DMS153 treated with DMSO at 0.1 percent for 48 hours (cell line): ENCODE data around the gene SBK1.

ENCODE experiments used
- DNase-seq: peaks from one replicate; lab custom pipeline; 2025; ENCODE audit not compliant: unreplicated experiment; lab: John Stamatoyannopoulos, UW

The SBK1 gene

GRCh38 chr16:28280881-28281836 is 11.2 kb upstream of the SBK1 start:
- no peak for DNase-seq

- DNase-seq = no peak
Observed at GRCh38 chr16:28282045-28282444, 10.3 kb upstream of the SBK1 start.

GRCh38 chr16:28283173-28283572 is 9.2 kb upstream of the SBK1 start:
- no peak for DNase-seq

- DNase-seq = no peak
Observed at GRCh38 chr16:28283798-28284577, 8.3 kb upstream of the SBK1 start.

- no peak for DNase-seq
Observed at GRCh38 chr16:28285649-28286048, 6.7 kb upstream of the SBK1 start.

GRCh38 chr16:28288114-28288513 is 4.2 kb upstream of the SBK1 start:
- DNase-seq = no peak

- no peak for DNase-seq
Observed at GRCh38 chr16:28289048-28289447, 3.3 kb upstream of the SBK1 start.

GRCh38 chr16:28289939-28290858 is 2.1 kb upstream of the SBK1 start:
- no peak for DNase-seq

- DNase-seq = no peak
Observed at GRCh38 chr16:28290859-28291254, 1.5 kb upstream of the SBK1 start.

GRCh38 chr16:28292731-28293600 is 641 bp downstream of the SBK1 start:
- peak; percentile 18 for DNase-seq

GRCh38 chr16:28293601-28293960 is 1.3 kb downstream of the SBK1 start:
- DNase-seq = no peak

- no peak for DNase-seq
Observed at GRCh38 chr16:28294201-28294600, 1.9 kb downstream of the SBK1 start.

GRCh38 chr16:28295276-28295675 is 3.0 kb downstream of the SBK1 start:
- DNase-seq = no peak

GRCh38 chr16:28297308-28297707 is 5.0 kb downstream of the SBK1 start:
- DNase-seq = no peak

- no peak for DNase-seq
Observed at GRCh38 chr16:28297784-28298510, 5.6 kb downstream of the SBK1 start.

GRCh38 chr16:28298511-28298878 is 6.2 kb downstream of the SBK1 start:
- peak; percentile 35 for DNase-seq

- DNase-seq = no peak
Observed at GRCh38 chr16:28300327-28300726, 8.0 kb downstream of the SBK1 start.

- no peak for DNase-seq
Observed at GRCh38 chr16:28301154-28301553, 8.8 kb downstream of the SBK1 start.

- no peak for DNase-seq
Observed at GRCh38 chr16:28301620-28302019, 9.3 kb downstream of the SBK1 start.

- no peak for DNase-seq
Observed at GRCh38 chr16:28303132-28303531, 10.8 kb downstream of the SBK1 start.
